NK-92 treated with Interleukin-12 subunit alpha and Interleukin-12 subunit beta, amount 100 ng/mL, for 24 hours (cell line): ENCODE results near the gene KIF21B.
A peak's percentile ranks its signal among the peaks of the same experiment; 100 is the strongest.

Experiments
- DNase-seq: peaks from one replicate; lab custom pipeline; 2025; lab: John Stamatoyannopoulos, UW

KIF21B gene

GRCh38 chr1:201023517-201023902, at the start of gene KIF21B:
KIF21B (minus strand) TSS chr1:201023714; CDS start chr1:201023383, 331 bp downstream.
- DNase-seq, result peak; percentile 88

DNA sequence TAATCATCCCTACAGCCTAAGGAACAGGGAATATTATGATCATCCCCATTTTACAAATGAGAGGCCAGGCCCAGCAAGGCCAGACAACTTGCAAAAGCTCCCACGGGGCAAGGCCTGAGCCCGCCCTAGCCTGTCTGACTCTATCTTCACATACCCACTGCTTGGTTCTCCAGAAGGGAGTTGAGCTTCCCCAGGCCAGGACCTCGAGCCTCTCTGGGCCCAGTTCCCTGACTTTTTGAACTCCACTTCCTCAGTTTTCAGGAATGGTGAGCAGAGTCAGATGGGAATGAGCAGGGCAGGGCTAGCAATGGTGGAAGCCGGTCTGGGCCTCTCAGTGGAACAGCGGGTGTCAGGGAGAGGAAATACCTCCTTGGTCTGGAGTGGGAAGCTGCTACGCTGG, 49.4 kb upstream of the KIF21B start:
- DNase-seq, result no peak

DNA sequence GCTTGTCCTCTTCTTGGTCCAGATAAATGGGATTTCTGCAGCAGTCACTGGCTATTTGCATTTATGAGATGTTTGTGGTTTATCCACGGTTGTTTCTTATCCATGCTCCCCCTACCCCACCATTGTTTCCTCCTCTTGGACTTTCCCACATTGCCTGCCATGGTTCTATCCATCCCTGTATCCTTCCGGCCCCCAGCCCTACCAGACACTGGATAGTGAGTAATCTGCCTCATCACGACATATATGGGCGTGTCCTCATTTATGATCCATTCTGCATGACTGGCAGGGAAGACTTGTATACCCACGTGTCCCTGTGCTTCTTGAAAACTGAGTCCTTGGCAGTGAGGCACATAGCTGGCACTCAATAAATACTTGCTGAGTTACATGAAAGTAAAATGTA, 48.6 kb upstream of the KIF21B start:
- no peak for DNase-seq

DNA sequence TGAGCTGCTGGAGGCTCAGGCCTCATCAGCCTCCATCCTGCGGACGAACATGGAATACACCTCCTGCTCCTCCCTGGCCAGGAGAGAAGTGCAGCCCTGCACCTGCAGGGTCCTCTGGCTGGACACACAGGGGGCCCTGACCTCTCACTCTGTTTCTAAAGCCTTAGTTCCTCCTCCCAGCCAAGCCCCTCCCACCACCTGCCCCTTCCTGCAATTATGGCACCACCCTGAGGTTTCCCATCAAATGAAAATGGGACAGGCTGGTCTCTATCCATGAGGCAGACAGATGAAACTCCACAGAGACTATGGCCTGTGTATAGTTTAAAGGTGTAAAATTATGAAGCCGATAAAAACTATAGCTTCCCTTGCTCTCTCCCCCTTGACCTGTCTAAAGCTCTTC, 46.1 kb upstream of the KIF21B start:
- no peak for DNase-seq

DNA sequence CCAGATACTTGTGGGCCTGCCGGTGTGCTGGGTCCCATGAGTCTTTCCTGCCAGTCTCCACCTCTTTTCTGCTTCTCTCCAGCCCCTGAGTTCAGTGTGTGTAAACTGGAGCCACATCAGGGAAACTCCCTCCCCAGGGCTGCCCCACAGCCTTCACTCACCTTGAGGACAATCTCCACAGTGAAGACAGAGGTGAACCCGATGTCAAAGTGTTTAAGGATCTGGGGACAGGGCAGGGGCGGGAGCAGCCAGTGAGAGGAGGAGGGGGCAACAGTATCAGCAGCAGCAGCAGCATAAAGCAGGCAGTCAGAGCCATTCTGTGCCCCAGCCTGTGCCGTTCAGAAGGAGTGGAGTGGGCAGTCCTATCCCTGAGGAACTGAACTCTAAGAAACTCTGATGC, 45.5 kb upstream of the KIF21B start:
- no peak for DNase-seq

DNA sequence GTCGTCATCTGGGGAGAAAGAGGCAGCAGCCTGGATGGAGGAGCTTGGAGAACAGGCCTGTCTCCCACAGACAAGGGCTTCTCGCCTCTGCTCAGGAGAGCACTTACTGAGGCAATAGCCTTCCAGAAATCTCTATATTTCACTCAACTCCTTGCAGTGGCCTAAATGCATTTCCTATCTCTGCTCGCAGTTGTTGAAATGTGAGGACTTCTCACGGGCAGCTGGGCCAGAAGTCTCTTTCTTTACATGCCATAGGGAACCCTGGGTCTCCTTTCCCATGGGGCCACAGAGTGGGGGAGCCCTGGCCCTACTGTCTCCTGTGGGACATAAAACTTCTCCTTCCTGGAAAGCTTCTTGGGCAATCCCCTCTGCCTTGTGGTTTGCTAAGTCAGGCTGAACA, 43.5 kb upstream of the KIF21B start:
- no peak for DNase-seq

DNA sequence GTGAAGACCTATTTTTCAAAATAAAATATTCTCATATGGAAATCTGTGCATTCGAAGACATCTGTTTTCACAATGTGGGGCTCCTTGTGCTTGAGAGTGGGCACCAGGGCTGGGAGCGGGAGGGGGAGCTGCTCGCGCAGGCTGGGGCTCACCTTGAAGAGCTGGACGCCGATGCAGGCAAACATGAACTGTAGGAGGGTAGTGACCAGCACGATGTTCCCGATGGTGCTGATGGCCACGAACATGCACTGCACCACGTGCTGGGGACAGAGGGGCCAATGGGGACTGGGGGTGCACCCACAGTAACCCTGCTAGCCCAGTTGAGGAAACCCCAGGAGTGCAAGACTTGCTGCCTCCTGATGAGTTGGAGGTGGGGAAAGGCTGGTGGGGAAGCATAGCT, 42.2 kb upstream of the KIF21B start:
- no peak for DNase-seq

GRCh38 chr1:201064806-201065205, 41.3 kb upstream of the KIF21B start:
- DNase-seq, result no peak

- DNase-seq, result no peak
Measured at GRCh38 chr1:201063145-201063544, 39.6 kb upstream of the KIF21B start.

- no peak for DNase-seq
Measured at GRCh38 chr1:201062511-201063091, 39.1 kb upstream of the KIF21B start.

DNA sequence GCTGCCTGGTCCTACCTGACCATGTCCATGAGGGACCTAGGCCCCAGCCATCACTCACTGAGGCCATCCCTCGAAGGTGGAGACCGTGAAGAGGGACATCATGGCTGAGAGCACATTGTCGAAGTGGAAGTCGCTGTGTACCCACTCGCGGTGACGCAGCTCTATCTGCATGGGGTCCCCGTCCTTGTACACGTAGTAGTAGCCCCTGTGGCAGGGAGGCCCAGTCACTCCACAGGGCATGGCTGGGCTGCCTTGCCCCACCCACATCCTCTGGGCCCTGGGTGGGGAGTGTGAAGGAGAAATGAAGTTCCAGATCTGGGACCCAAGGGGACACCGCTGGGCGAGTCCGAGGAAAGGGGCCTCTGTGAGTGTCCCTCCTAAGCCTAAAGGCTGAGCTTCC, 38.4 kb upstream of the KIF21B start:
- no peak for DNase-seq

- DNase-seq, result no peak
Measured at GRCh38 chr1:201061049-201061448, 37.5 kb upstream of the KIF21B start.

- no peak for DNase-seq
Measured at GRCh38 chr1:201060586-201060985, 37.1 kb upstream of the KIF21B start.

DNA sequence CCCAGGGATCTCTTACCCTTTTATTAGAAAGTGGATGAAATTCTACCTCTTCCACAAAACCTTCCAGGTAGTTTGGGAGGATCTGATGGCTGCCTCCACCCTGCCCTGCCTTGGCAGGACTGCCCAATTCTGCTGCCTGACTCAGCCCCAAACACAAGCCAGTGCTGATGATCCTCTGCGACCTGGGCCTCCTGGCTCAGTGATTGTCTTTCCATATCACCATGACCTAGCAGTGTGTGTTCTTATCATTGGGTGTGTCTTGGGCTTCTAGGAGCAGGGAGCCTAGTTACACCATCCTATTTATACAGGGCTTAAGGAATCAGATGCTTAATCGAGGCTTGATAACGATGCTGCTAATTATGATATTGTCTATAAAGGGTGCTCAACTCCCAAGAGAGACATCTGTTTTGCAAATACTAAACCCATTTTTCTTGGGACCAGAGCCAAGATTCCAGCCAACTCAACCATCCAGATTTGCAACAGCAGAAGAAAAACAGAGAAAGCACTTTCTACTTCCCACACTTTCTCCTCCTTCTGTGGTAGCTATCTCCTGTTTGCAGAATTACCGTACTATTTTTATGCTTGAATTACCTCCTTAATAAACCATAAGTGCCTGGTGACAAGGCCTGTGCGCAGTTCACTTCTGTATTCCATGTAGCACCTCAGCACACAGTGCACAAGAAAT, 36.5 kb upstream of the KIF21B start:
- DNase-seq, result no peak

DNA sequence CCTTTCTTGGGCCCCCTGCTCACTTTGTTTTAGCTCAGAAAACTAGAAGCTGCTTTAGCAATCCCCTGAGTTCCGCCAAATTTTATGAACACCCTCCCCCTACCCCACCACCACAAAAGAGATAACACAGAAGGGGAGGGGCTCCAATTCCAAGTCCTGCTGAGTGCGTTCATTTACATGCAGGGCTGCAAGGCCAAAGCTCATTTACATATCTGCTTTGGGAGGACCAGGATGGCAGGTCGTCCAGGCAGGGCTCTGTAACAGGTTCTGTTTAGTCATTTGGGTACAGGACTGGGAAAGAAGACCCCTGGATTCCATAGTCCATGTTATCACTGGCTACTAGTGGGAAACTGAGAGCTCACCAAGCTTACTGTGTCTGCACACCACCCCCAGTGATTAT, 35.9 kb upstream of the KIF21B start:
- no peak for DNase-seq

- DNase-seq, result no peak
Measured at GRCh38 chr1:201054091-201054543, 30.6 kb upstream of the KIF21B start.

DNA sequence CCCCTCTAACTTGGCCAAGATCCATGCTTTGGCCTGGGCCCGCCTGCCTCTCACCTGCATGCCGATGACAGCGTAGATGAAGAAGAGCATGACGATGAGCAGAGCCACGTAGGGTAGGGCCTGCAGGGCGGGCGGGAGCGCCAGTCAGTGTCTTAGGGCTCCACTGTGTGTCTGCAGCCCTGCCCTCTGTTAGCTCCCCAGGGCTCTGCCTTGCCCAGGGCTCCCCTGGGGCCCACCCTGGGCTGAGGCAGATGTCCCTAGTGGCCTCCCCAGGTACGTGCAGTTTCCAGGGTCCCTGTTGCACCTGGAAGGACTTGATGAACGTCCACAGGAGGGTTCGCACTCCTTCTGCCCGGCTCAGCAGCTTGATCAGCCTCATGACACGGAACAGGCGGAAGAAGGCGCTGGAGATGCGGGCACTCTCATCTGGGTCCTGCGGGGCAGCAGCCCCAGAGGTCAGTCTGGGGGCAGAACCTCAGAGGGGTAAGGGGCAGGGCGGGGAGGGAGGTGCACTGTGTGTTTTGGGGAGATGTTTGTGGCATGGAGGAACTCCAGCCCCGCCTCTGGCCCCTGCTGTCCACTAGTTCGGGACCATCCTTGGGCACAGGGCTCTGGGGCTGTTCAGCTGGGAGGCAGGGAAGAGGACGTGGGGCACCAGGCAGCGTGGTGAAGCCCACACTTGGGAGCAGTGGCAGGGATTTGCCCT, 29.8 kb upstream of the KIF21B start:
- DNase-seq, result no peak

DNA sequence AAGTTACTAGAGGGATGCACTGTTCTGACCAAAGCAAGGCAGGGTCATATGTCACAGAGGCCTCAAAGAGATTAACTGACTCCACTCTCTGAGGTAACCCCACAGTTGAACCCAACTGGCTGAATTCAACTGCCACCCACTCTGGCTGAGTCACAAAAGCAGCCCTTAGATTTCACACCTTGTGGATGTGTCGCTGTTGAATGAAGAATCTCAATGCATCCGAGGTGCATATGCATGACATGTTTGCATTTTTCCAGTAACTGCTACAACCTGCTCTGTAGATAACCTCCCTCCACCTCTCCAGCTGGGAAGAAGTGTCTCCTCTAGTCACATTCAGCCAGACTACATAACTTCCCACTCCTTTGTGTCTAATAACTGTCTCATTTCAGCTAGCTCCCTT, 27.9 kb upstream of the KIF21B start:
- peak; percentile 59 for DNase-seq

GRCh38 chr1:201050515-201051277, 27.2 kb upstream of the KIF21B start:
- no peak for DNase-seq

DNA sequence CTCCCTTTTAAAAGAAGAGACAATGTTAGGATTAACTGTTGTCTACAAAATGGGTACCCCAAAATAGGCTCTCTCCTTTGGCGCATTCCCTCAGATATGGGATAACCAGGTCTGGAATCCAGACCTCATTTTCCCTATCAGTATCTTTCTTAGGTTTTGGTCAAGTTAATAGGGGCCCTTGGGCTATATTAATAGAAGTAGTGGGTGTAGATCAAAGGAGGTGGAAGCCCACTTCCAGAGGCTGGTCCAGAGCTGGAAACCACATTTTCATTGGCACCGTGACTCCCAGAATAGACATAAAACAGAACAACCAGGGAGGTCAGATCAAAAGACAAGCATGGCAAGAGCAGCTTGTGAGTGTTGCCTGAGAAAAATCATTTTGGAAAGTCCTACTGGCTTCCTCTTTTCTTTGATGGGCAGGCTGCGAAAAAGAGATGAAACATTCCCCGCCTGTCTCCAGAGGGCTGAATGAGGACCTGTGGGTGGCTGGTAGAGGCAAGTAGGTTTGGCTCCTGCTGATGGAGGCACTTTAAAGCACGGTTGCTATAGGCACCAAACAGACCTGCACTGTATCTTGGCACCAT, 25.8 kb upstream of the KIF21B start:
- no peak for DNase-seq

- no peak for DNase-seq
Measured at GRCh38 chr1:201048521-201048920, 25.0 kb upstream of the KIF21B start.

DNA sequence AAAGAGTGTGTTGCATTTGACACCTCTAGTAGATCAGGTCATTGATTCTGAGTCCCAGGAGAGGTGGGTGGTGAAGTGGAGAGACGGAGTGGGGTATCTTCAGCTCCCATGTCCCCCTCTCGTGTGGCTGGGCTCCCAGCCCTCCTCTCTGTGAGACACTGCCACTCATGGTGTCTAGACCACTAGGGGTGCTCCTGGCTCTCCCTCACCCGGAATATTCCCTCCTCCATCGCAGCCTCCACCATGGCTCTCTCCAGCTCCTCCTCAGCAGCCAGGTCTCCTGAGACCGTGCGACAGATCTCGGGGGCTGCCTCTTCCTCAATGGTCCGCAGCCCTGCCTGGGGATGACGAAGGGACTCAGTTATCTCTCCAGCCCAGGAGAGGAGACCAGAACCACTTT, 20.6 kb upstream of the KIF21B start:
- DNase-seq, result no peak
